Keratinocyte (primary cell): ENCODE measurements around the gene FAM83E. TPM values are rescaled to one million over a fixed set of nuclear protein-coding genes. Genes with fewer than 3 reads are reported as not detected.

Source experiments
- DNase-seq: peaks from one replicate; pipeline ENCODE4 v3.0.0-alpha.2; 2011; ENCODE audit warnings: low read depth, missing footprints, low spot score
- FAIRE-seq: peaks from 2 replicates; lab custom pipeline; 2011; peaks lifted over from hg19 to GRCh38; lab: Jason Lieb, UNC
- H2AFZ ChIP-seq: 2 replicates; pipeline ENCODE4 v1.6.0; 2012; ENCODE audit warnings: low read length, control low read depth, inconsistent platforms; ENCODE audit not compliant: control insufficient read depth
- H3K27ac ChIP-seq: 2 replicates; pipeline ENCODE4 v1.5.1; 2011; ENCODE audit warnings: low read length; ENCODE audit not compliant: control insufficient read depth, insufficient read depth
- H3K27me3 ChIP-seq: 3 replicates; pipeline ENCODE4 v1.6.0; 2011; ENCODE audit warnings: low read length; ENCODE audit not compliant: control insufficient read depth, insufficient read depth; ENCODE audit errors: extremely low read depth
- H3K36me3 ChIP-seq, 2 experiments: 2 replicates in 1 of 2; 3 replicates in 1 of 2; pipeline ENCODE4 v1.5.1; 2011; ENCODE audit warnings: low read length in 2 of 2, mild to moderate bottlenecking in 1 of 2; ENCODE audit not compliant: control insufficient read depth in 2 of 2, insufficient read depth in 2 of 2; ENCODE audit errors: extremely low read depth in 1 of 2
- H3K4me1 ChIP-seq: 3 replicates; pipeline ENCODE4 v1.5.1; 2011; ENCODE audit warnings: low read length; ENCODE audit not compliant: control insufficient read depth, insufficient read depth; ENCODE audit errors: extremely low read depth
- H3K4me2 ChIP-seq: 3 replicates; pipeline ENCODE4 v1.6.0; 2011; ENCODE audit warnings: low read depth, low read length; ENCODE audit not compliant: control insufficient read depth, insufficient read depth; ENCODE audit errors: extremely low read depth
- H3K4me3 ChIP-seq, 3 experiments: fragments of 200-600 bp in 1 of 3; sonication (generic) in 1 of 3; 2 replicates in 2 of 3; 3 replicates in 1 of 3; pipeline ENCODE4 v1.5.1; 2011 to 2016; ENCODE audit warnings: low read length in 3 of 3, mild to moderate bottlenecking in 3 of 3, control low read depth in 2 of 3, inconsistent platforms in 1 of 3, low read depth in 1 of 3, mixed read lengths in 1 of 3, mixed run types in 1 of 3, moderate library complexity in 1 of 3; ENCODE audit not compliant: control insufficient read depth in 2 of 3, insufficient read depth in 2 of 3; ENCODE audit errors: extremely low read depth in 1 of 3
- H3K79me2 ChIP-seq: 2 replicates; pipeline ENCODE4 v1.6.0; 2012; ENCODE audit warnings: low read length; ENCODE audit not compliant: control insufficient read depth, insufficient read depth
- H3K9ac ChIP-seq: 3 replicates; pipeline ENCODE4 v1.6.0; 2011; ENCODE audit warnings: low read length; ENCODE audit not compliant: control insufficient read depth, insufficient read depth; ENCODE audit errors: extremely low read depth
- H3K9me1 ChIP-seq: 3 replicates; pipeline ENCODE4 v1.6.0; 2011; ENCODE audit warnings: low read length; ENCODE audit not compliant: control insufficient read depth, insufficient read depth; ENCODE audit errors: extremely low read depth
- H3K9me3 ChIP-seq: 2 replicates; pipeline ENCODE4 v1.5.1; 2012; ENCODE audit warnings: low read depth, low read length; ENCODE audit not compliant: control insufficient read depth
- H4K20me1 ChIP-seq: 3 replicates; pipeline ENCODE4 v1.6.0; 2011; ENCODE audit warnings: low read length; ENCODE audit not compliant: control insufficient read depth, insufficient read depth; ENCODE audit errors: extremely low read depth
- CTCF ChIP-seq, 3 experiments: IDR thresholded peaks in 1 of 3; conservative IDR thresholded peaks in 1 of 3; optimal IDR thresholded peaks in 1 of 3; 2 replicates in 2 of 3; 3 replicates in 1 of 3; pipeline versions ENCODE3 to v1.5.1; 2011; ENCODE audit warnings: low read length in 3 of 3, mild to moderate bottlenecking in 3 of 3, moderate library complexity in 2 of 3, control low read depth in 1 of 3, inconsistent platforms in 1 of 3; ENCODE audit not compliant: insufficient read depth in 2 of 3; ENCODE audit errors: extremely low read depth in 1 of 3
- EZH2 ChIP-seq: IDR thresholded peaks from one replicate; pipeline ENCODE4 v1.6.1; 2012; ENCODE audit warnings: inconsistent platforms, mild to moderate bottlenecking, low read length, moderate library complexity
- dilution Hi-C: fragments of 300-500 bp; cut with MboI; formaldehyde crosslinking; loops from one replicate; pipeline ENCODE4 v1.7.0; 2020; ENCODE audit warnings: low sequenced_read_pairs; ENCODE audit not compliant: extremely low pct_ligation_motif_present
- polyA plus RNA-seq, 5 experiments: library from polyadenylated mRNA; depleted of rRNA in 3 of 5; stranded (reverse) in 3 of 5; stranded (forward) in 1 of 5; unstranded in 1 of 5; fragments of >200 nt; gene quantifications; 1 replicate in 1 of 5; 2 replicates in 3 of 5; 3 replicates in 1 of 5; pipeline versions ENCODE4 v1.2.1 to v1.2.3, GENCODE V29; 2011 to 2012; ENCODE audit warnings: missing spikeins in 2 of 5, low read depth in 1 of 5, low replicate concordance in 1 of 5

Gene FAM83E
- polyA plus RNA-seq, 1 donor (not counting 4 experiments of a cell fraction or from before 2014, with no cell fraction given), result 0.17 TPM

- H3K27me3 ChIP-seq, result peaks cover 5% of the 10 kb centered on the region
- H3K9me3 ChIP-seq, result no peaks in the 10 kb centered on the region
- no peak overlapping the region for H3K4me2 ChIP-seq
- H3K9ac ChIP-seq, result no peak overlapping the region
- no peak for DNase-seq
- H3K4me1 ChIP-seq, result peaks cover 23% of the 10 kb centered on the region
- no peak overlapping the region for H3K4me3 ChIP-seq
- H3K27ac ChIP-seq, result no peak overlapping the region
- H3K79me2 ChIP-seq, result no peaks in the 10 kb centered on the region
- H3K36me3 ChIP-seq, result no peaks in the 10 kb centered on the region
- H4K20me1 ChIP-seq, result no peaks in the 10 kb centered on the region
- no peaks in the 10 kb centered on the region for H3K9me1 ChIP-seq
- FAIRE-seq, result no peak
- no peak for TF ChIP-seq EZH2
- no peak for TF ChIP-seq CTCF (optimal IDR thresholded peaks at IDR 0.05 in 1 of 3, IDR thresholded peaks at IDR 0.05 in 1 of 3, conservative IDR thresholded peaks at IDR 0.05 in 1 of 3; ENCODE audit: extremely low read depth in 1 of 3, insufficient read depth in 2 of 3, low read length in 3 of 3)
- dilution Hi-C loops, result no loop called here
- H2AFZ ChIP-seq, result no peak overlapping the region
Measured at GRCh38 chr19:48644355-48644754, 29.5 kb upstream of the FAM83E start.

GRCh38 chr19:48642862-48643261, 28.0 kb upstream of the FAM83E start:
- Histone ChIP-seq H3K9me3 (no peaks in the 10 kb centered on the region), H3K9me1 (no peaks in the 10 kb centered on the region), H3K27me3 (peaks cover 5% of the 10 kb centered on the region), H3K4me2 (no peak overlapping the region), H4K20me1 (no peaks in the 10 kb centered on the region), H3K79me2 (no peaks in the 10 kb centered on the region), H3K9ac (no peak overlapping the region), H3K36me3 (no peaks in the 10 kb centered on the region), H3K27ac (no peak overlapping the region), H3K4me1 (peaks cover 27% of the 10 kb centered on the region), H2AFZ (no peak overlapping the region), H3K4me3 (no peak overlapping the region)
- FAIRE-seq, result no peak
- TF ChIP-seq CTCF (optimal IDR thresholded peaks at IDR 0.05 in 1 of 3, IDR thresholded peaks at IDR 0.05 in 1 of 3, conservative IDR thresholded peaks at IDR 0.05 in 1 of 3; ENCODE audit: extremely low read depth in 1 of 3, insufficient read depth in 2 of 3, low read length in 3 of 3), result no peak
- no peak for TF ChIP-seq EZH2
- no peak for DNase-seq
- dilution Hi-C loops, result no loop called here
